Measurements from ENCODE around the gene SMS. TPM values are rescaled to one million over a fixed set of nuclear protein-coding genes. Genes with fewer than 3 reads are reported as not detected.

Gene SMS
- total RNA-seq, 1 donor from 2014 or later: 161 TPM

DNA sequence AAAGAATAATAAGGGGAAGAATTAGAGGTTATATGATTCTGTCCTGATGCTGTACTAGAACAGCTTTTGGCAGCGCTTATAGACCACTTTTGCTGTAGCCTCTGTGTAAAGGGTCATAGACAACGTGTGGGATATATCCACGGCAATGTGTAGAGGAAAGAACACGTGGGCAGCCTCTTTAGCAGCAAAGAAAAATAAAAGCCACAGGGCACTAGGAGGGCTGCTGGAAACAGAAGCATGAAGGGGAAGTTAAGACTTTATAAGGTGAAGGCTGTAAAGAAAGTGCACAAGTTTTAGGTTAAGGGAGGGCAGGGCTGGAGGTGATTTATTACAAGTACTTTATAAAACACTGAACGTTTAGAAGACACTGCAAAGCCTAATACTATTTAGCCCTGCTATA is 71.5 kb downstream of the SMS start:
- Mint-ChIP-seq H3K9me3 (ENCODE audit: unreplicated experiment) (no peaks in the 10 kb centered on the region), H3K36me3 (ENCODE audit: low read depth, unreplicated experiment) (peaks cover 9% of the 10 kb centered on the region), H3K27me3 (ENCODE audit: unreplicated experiment) (peaks cover 2% of the 10 kb centered on the region), H3K4me1 (ENCODE audit: unreplicated experiment) (no peaks in the 10 kb centered on the region), H3K27ac (ENCODE audit: unreplicated experiment) (no peak overlapping the region), H3K4me3 (ENCODE audit: unreplicated experiment) (no peak overlapping the region)
- DNase-seq (ENCODE audit: low spot score): no peak
- TF ChIP-seq CTCF (IDR thresholded peaks at IDR 0.05; ENCODE audit: unreplicated experiment): no peak

GRCh38 chrX:22012931-22013330 is 72.4 kb downstream of the SMS start:
- Mint-ChIP-seq H3K27ac (ENCODE audit: unreplicated experiment) (no peak overlapping the region), H3K27me3 (ENCODE audit: unreplicated experiment) (peaks cover 2% of the 10 kb centered on the region), H3K4me3 (ENCODE audit: unreplicated experiment) (no peak overlapping the region), H3K9me3 (ENCODE audit: unreplicated experiment) (no peaks in the 10 kb centered on the region), H3K36me3 (ENCODE audit: low read depth, unreplicated experiment) (peaks cover 3% of the 10 kb centered on the region), H3K4me1 (ENCODE audit: unreplicated experiment) (no peaks in the 10 kb centered on the region)
- no peak for TF ChIP-seq CTCF (IDR thresholded peaks at IDR 0.05; ENCODE audit: unreplicated experiment)
- no peak for DNase-seq (ENCODE audit: low spot score)

- no peaks in the 10 kb centered on the region for H3K4me1 Mint-ChIP-seq (ENCODE audit: unreplicated experiment)
- H3K36me3 Mint-ChIP-seq (ENCODE audit: low read depth, unreplicated experiment): no peaks in the 10 kb centered on the region
- no peaks in the 10 kb centered on the region for H3K9me3 Mint-ChIP-seq (ENCODE audit: unreplicated experiment)
- H3K27ac Mint-ChIP-seq (ENCODE audit: unreplicated experiment): no peak overlapping the region
- DNase-seq (ENCODE audit: low spot score): no peak
- H3K4me3 Mint-ChIP-seq (ENCODE audit: unreplicated experiment): no peak overlapping the region
- TF ChIP-seq CTCF (IDR thresholded peaks at IDR 0.05; ENCODE audit: unreplicated experiment): no peak
- peaks cover 1% of the 10 kb centered on the region for H3K27me3 Mint-ChIP-seq (ENCODE audit: unreplicated experiment)
Measured at GRCh38 chrX:22015139-22015750, 74.7 kb downstream of the SMS start.

DNA sequence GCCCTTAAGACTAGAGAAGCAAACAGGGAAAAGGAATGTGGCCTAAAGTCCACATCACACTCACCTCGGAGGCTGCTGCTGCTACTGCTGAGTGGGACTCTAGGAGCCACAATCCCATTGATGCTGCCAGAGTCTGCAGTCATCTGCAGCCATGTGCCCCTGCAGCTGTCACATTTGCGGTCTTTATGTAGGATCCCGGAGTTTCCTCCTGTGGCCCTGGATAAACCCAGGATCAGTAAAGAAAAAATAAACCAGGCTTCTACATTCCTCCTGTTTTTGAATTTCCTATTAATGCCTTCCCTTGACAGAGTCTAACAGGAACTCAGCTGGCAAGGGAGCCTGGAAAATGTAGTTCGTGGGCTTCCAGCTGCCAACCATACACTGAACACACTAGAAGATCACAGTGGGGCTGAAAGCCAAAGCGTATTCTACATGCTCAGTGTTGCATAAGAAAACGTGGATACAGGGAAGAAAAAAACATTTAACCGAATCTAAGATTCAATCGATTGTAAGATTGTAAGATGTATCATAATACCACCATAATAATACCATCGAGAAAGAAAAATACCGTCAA is 81.3 kb downstream of the SMS start:
- Mint-ChIP-seq H3K9me3 (ENCODE audit: unreplicated experiment) (no peaks in the 10 kb centered on the region), H3K27ac (ENCODE audit: unreplicated experiment) (no peak overlapping the region), H3K4me1 (ENCODE audit: unreplicated experiment) (no peaks in the 10 kb centered on the region), H3K4me3 (ENCODE audit: unreplicated experiment) (no peak overlapping the region), H3K27me3 (ENCODE audit: unreplicated experiment) (no peaks in the 10 kb centered on the region), H3K36me3 (ENCODE audit: low read depth, unreplicated experiment) (no peaks in the 10 kb centered on the region)
- DNase-seq (ENCODE audit: low spot score): no peak
- TF ChIP-seq CTCF (IDR thresholded peaks at IDR 0.05; ENCODE audit: unreplicated experiment): no peak

DNA sequence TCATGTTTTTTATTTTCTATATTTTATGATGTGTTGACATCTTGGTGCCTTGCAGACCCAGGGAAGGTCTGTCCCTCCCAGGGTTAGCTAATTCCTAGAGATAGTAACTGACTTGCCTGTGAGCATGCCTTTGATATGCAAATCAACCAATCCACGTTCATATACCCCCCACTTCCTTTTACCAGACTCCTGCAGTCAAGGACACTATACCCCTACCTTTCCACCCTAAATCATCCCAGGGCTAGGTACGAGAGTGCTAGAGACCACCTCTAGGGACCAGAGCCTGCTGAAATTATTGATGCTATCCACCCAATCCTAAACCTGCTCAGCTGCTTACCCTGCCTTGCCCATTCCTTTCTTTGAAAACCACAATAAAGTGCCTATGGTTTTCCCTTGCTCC is 84.1 kb downstream of the SMS start:
- Mint-ChIP-seq H3K4me1 (ENCODE audit: unreplicated experiment) (peaks cover 4% of the 10 kb centered on the region), H3K4me3 (ENCODE audit: unreplicated experiment) (no peak overlapping the region), H3K27ac (ENCODE audit: unreplicated experiment) (no peak overlapping the region), H3K36me3 (ENCODE audit: low read depth, unreplicated experiment) (no peaks in the 10 kb centered on the region), H3K9me3 (ENCODE audit: unreplicated experiment) (no peaks in the 10 kb centered on the region), H3K27me3 (ENCODE audit: unreplicated experiment) (no peaks in the 10 kb centered on the region)
- no peak for DNase-seq (ENCODE audit: low spot score)
- no peak for TF ChIP-seq CTCF (IDR thresholded peaks at IDR 0.05; ENCODE audit: unreplicated experiment)

Data from endothelial cell (in vitro differentiated cells).